NCI-H2107 treated with DMSO at 0.1 percent for 48 hours (cell line): Measurements from ENCODE around the gene RILPL2.
A peak's percentile ranks its signal among the peaks of the same experiment; 100 is the strongest.
"Not testable (repeated sequence)": the region's sequence is repeated elsewhere in the genome, so short reads cannot be mapped to it uniquely, and the experiment has no call there.

Experiments used
- DNase-seq: peaks from one replicate; lab custom pipeline; 2025; ENCODE audit not compliant: unreplicated experiment; lab: John Stamatoyannopoulos, UW

RILPL2 gene

GRCh38 chr12:123407269-123407668 is 29.2 kb downstream of the RILPL2 start:
- DNase-seq: not testable (repeated sequence)

- no peak for DNase-seq
These were observed 31.9 kb downstream of the RILPL2 start for GRCh38 chr12:123404581-123404980.

- DNase-seq: no peak
These were observed 34.5 kb downstream of the RILPL2 start for GRCh38 chr12:123401753-123402683.

GRCh38 chr12:123399255-123399617 is 37.2 kb downstream of the RILPL2 start:
- no peak for DNase-seq

GRCh38 chr12:123398550-123399254 is 37.8 kb downstream of the RILPL2 start:
- no peak for DNase-seq

- no peak for DNase-seq
These were observed 38.3 kb downstream of the RILPL2 start for GRCh38 chr12:123398177-123398549.

GRCh38 chr12:123397400-123397799 is 39.1 kb downstream of the RILPL2 start:
- no peak for DNase-seq

- no peak for DNase-seq
These were observed 39.5 kb downstream of the RILPL2 start for GRCh38 chr12:123396954-123397353.

- no peak for DNase-seq
These were observed 39.9 kb downstream of the RILPL2 start for GRCh38 chr12:123396543-123396942.

- no peak for DNase-seq
These were observed 41.2 kb downstream of the RILPL2 start for GRCh38 chr12:123395236-123395635.

- no peak for DNase-seq
These were observed 42.7 kb downstream of the RILPL2 start for GRCh38 chr12:123393747-123394146.

GRCh38 chr12:123391546-123392343 is 44.7 kb downstream of the RILPL2 start:
- no peak for DNase-seq

- DNase-seq: no peak
These were observed 45.7 kb downstream of the RILPL2 start for GRCh38 chr12:123390498-123391426.

GRCh38 chr12:123389560-123390351 is 46.7 kb downstream of the RILPL2 start:
- no peak for DNase-seq

GRCh38 chr12:123388951-123389559 is 47.4 kb downstream of the RILPL2 start:
- no peak for DNase-seq

GRCh38 chr12:123388177-123388950 is 48.1 kb downstream of the RILPL2 start:
- DNase-seq: peak; percentile 35

GRCh38 chr12:123387508-123388176 is 48.8 kb downstream of the RILPL2 start:
- DNase-seq: no peak

GRCh38 chr12:123385536-123385935 is 50.9 kb downstream of the RILPL2 start:
- not testable (repeated sequence) for DNase-seq
